Raji (cell line): ENCODE data around the gene MCTP2.

Source experiments
- POLR2A ChIP-seq: IDR thresholded peaks from 2 replicates; pipeline ENCODE4 v1.6.1; 2011; ENCODE audit warnings: low read depth, low read length, control low read depth; ENCODE audit not compliant: insufficient read depth

Gene MCTP2

GRCh38 chr15:94443186-94443585 is 211.8 kb downstream of the MCTP2 start:
- TF ChIP-seq POLR2A, result no peak

- no peak for TF ChIP-seq POLR2A
Observed at GRCh38 chr15:94445566-94446160, 214.3 kb downstream of the MCTP2 start.

- TF ChIP-seq POLR2A, result no peak
Observed at GRCh38 chr15:94446441-94446840, 215.1 kb downstream of the MCTP2 start.

- TF ChIP-seq POLR2A, result no peak
Observed at GRCh38 chr15:94451466-94451865, 220.1 kb downstream of the MCTP2 start.

- no peak for TF ChIP-seq POLR2A
Observed at GRCh38 chr15:94453227-94453988, 222.0 kb downstream of the MCTP2 start.

- no peak for TF ChIP-seq POLR2A
Observed at GRCh38 chr15:94455297-94455696, 223.9 kb downstream of the MCTP2 start.

- no peak for TF ChIP-seq POLR2A
Observed at GRCh38 chr15:94456226-94456625, 224.9 kb downstream of the MCTP2 start.

GRCh38 chr15:94457661-94458060 is 226.3 kb downstream of the MCTP2 start:
- TF ChIP-seq POLR2A, result no peak

GRCh38 chr15:94460624-94461023 is 229.3 kb downstream of the MCTP2 start:
- no peak for TF ChIP-seq POLR2A

- TF ChIP-seq POLR2A, result no peak
Observed at GRCh38 chr15:94467034-94467433, 235.7 kb downstream of the MCTP2 start.

GRCh38 chr15:94470492-94470891 is 239.1 kb downstream of the MCTP2 start:
- TF ChIP-seq POLR2A, result no peak

GRCh38 chr15:94476686-94477085 is 245.3 kb downstream of the MCTP2 start:
- TF ChIP-seq POLR2A, result no peak

GRCh38 chr15:94477913-94478553 is 246.7 kb downstream of the MCTP2 start:
- no peak for TF ChIP-seq POLR2A

GRCh38 chr15:94478763-94479162 is 247.4 kb downstream of the MCTP2 start:
- no peak for TF ChIP-seq POLR2A

- TF ChIP-seq POLR2A, result no peak
Observed at GRCh38 chr15:94480289-94480834, 249.0 kb downstream of the MCTP2 start.
